NCI-H2171 (cell line): ENCODE results near the gene ATP4B.
"Not testable (repeated sequence)": the region's sequence is repeated elsewhere in the genome, so short reads cannot be mapped to it uniquely, and the experiment has no call there.

Source experiments
- DNase-seq: peaks from one replicate; lab custom pipeline; 2025; lab: John Stamatoyannopoulos, UW

ATP4B gene

GRCh38 chr13:113639616-113640262 is 18.3 kb downstream of the ATP4B start:
- no peak for DNase-seq

DNA sequence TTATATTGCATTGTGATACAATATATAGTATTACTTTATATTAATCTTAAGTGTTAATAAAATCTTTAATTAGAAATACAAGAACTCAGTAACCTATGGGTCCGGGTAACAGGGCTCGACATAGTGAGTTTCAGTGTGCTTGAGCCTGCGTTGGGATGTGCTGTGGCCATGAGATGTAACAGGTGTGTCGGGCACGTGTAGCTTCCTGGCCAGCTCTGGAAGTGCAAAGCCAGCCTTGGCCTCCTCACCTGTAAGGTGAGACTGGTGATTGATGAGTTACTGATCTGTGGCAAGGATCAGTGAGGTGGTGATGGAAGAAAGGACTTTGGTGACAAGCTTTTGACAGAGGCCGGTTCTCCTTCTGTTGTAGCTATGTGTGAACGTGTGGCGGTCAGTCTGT is 19.2 kb downstream of the ATP4B start:
- no peak for DNase-seq

GRCh38 chr13:113638173-113638746 is 19.7 kb downstream of the ATP4B start:
- no peak for DNase-seq

GRCh38 chr13:113637262-113638160 is 20.5 kb downstream of the ATP4B start:
- no peak for DNase-seq

- DNase-seq: no peak
Measured at GRCh38 chr13:113636266-113636963, 21.6 kb downstream of the ATP4B start.

GRCh38 chr13:113635709-113636108 is 22.3 kb downstream of the ATP4B start:
- DNase-seq: no peak

DNA sequence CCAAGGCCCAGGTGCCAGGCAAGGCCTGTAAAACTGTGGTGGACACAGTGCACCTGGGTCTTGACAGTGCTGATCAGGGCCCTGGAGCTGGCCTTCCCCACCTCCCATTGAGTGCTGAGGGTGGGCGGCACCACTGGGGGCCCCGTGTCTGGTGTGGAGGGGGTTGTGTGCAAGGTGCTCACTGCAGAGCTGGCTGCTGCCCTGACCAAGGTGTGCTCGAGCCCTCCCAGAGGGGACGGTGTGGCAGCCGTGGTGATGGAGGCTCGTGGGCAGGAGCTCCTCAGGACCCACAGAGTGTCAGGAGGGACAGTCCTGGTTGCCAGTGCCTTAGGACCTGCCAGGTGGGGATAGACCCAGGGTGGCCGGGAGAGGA is 23.0 kb downstream of the ATP4B start:
- no peak for DNase-seq

GRCh38 chr13:113634279-113635047 is 23.5 kb downstream of the ATP4B start:
- no peak for DNase-seq

- no peak for DNase-seq
Measured at GRCh38 chr13:113633485-113633873, 24.5 kb downstream of the ATP4B start.

GRCh38 chr13:113632706-113633484 is 25.1 kb downstream of the ATP4B start:
- DNase-seq: no peak

GRCh38 chr13:113631341-113632095 is 26.5 kb downstream of the ATP4B start:
- no peak for DNase-seq

- no peak for DNase-seq
Measured at GRCh38 chr13:113630804-113631203, 27.2 kb downstream of the ATP4B start.

DNA sequence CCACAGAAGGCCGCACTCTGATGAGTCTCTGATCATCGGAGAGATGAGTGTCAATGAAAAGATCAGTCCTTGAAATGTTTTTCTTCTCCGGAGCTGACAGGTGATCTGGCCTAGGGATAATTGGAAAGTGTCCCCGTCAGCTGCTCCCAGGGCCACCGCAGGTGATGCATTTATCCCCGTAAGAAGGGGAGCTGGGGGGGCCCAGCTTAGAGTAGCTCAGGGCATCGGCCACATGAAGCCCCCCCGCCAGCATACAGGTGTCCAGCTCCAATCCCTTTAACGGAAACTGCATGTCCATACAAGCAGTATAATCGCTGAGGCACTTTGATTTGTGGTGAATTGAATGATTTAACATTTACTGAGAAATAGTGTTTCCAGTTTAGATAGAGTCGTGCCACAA is 27.7 kb downstream of the ATP4B start:
- no peak for DNase-seq

DNA sequence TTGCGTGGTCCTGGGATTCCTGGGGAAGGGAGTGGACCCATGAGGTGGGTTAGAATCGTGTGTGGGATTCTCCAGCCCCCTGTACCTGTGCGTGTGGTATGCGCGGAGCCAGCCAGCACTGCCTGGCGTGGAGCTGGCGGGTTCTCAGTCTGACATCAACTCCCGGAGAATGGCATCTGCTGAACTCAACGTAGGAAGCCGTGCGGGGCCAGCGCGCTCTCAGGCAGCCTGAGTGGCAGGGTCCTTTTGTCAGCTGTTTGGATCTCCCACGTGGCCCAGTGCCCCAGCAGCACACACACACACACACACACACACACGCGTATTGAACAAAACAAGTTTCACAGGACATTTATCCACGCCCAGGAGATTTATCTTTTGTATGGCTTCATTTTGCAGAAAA is 28.1 kb downstream of the ATP4B start:
- no peak for DNase-seq

- no peak for DNase-seq
Measured at GRCh38 chr13:113628291-113629270, 29.4 kb downstream of the ATP4B start.

DNA sequence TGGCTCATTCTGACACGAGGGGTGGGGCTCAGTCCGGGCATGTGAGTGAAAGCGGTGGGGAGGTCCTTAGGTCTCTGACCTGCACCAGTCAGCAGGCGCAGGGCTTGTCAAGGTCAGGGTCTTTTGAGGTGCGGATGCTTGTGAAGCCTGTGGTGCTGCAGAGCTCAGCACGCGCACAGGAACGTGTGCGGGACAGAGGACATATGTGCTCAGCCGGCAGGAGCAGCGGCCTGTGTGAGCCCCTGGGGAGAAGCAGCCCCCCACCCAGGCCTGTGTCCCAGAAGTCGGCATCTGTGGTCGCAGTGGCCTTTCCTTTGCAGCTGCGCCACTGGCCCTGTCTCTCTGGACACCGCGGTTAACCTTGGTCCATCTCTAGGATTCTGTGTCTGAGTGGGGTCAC is 30.9 kb downstream of the ATP4B start:
- DNase-seq: no peak

DNA sequence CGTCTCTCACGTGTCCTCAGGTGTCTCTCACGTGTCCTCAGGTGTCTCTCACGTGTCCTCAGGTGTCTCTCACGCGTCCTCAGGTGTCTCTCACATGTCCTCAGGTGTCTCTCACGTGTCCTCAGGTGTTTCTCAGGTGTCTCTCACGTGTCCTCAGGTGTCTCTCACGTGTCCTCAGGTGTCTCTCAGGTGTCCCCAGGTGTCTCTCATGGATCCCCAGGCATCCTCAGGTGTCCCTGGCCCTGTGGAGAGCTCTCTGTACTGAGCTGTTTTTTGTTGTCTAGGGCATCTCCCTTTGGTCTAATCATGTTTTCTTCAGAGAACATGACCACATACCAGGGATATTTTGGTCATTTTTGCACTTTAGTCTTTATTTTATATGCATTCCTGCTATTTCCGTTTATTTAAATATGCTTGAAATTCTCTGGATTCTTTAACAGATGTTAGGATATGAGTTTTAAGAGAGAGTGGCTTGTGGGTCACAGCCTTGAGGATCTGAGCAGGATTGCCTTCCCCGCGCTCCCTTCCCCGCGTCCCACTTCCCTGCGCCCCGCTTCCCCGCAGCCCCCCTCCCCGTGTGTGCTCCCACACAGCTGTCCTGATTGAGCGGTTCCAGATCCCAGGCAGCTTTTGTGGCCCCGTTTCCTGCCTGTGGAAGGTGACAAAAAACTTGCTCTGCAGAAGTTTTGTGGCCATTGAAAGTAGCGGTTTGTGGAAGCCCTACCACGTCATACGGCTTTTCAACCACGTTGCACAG is 31.9 kb downstream of the ATP4B start:
- no peak for DNase-seq

DNA sequence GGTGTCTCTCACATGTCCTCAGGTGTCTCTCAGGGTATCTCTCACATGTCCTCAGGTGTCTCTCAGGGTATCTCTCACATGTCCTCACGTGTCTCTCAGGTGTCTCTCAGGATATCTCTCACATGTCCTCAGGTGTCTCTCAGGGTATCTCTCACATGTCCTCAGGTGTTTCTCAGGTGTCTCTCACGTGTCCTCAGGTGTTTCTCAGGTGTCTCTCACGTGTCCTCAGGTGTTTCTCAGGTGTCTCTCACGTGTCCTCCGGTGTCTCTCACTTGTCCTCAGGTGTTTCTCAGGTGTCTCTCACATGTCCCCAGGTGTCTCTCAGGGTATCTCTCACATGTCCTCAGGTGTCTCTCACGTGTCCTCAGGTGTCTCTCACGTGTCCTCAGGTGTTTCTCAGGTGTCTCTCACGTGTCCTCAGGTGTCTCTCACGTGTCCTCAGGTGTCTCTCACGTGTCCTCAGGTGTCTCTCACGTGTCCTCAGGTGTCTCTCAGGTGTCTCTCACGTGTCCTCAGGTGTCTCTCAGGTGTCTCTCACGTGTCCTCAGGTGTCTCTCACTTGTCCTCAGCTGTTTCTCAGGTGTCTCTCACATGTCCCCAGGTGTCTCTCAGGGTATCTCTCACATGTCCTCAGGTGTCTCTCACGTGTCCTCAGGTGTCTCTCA is 33.2 kb downstream of the ATP4B start:
- not testable (repeated sequence) for DNase-seq
